Epithelial cell of proximal tubule (primary cell): ENCODE results near the gene CLEC4C. TPM values are rescaled to one million over a fixed set of nuclear protein-coding genes. Genes with fewer than 3 reads are reported as not detected.
"Not testable (repeated sequence)": the region's sequence is repeated elsewhere in the genome, so short reads cannot be mapped to it uniquely, and the experiment has no call there.

Experiments
- DNase-seq: peaks from one replicate; pipeline ENCODE4 v3.0.0-alpha.2; 2011; ENCODE audit warnings: low read depth
- H3K4me3 ChIP-seq: 2 replicates; pipeline ENCODE4 v1.5.1; 2011; ENCODE audit warnings: low read depth, mild to moderate bottlenecking, low read length
- CTCF ChIP-seq: conservative IDR thresholded peaks from 2 replicates; pipeline ENCODE4 v1.5.1; 2012; ENCODE audit warnings: low read depth, mild to moderate bottlenecking, low read length
- total RNA-seq: library from RNA; depleted of rRNA; stranded (reverse); fragments of >200 nt; gene quantifications from 2 replicates; pipeline ENCODE4 v1.2.3, GENCODE V29; 2015

CLEC4C gene, protein sequence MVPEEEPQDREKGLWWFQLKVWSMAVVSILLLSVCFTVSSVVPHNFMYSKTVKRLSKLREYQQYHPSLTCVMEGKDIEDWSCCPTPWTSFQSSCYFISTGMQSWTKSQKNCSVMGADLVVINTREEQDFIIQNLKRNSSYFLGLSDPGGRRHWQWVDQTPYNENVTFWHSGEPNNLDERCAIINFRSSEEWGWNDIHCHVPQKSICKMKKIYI
- not detected in 2 replicates for total RNA-seq

- TF ChIP-seq CTCF, result no peak
- H3K4me3 ChIP-seq, result no peak within 1 kb of the TSS
- no peak for DNase-seq
These were observed at the start of gene CLEC4C for GRCh38 chr12:7747246-7747645. TSS of gene CLEC4C (minus strand) at chr12:7747375. CDS start at chr12:7747348, 27 bp downstream.

DNA sequence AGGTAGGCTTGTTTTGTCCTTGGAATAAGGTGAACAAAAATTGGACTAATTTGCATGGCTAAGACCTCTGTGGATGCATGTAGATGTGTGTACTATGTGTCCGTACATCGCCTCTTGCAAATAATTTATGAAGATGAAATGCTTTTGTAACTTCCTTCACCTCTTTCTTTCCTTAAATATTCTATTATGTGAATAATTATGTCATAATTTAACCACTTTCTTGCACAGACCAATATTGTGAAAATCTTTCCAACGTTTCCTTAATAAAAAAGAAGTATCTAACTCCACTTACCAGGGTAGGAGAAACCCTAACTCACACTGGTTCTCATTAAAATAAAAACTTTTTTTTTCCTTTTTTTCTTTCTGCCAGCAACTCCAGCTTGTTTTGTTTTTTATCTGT, 46.0 kb upstream of the CLEC4C start:
- no peak for DNase-seq
- no peak overlapping the region for H3K4me3 ChIP-seq
- no peak for TF ChIP-seq CTCF

DNA sequence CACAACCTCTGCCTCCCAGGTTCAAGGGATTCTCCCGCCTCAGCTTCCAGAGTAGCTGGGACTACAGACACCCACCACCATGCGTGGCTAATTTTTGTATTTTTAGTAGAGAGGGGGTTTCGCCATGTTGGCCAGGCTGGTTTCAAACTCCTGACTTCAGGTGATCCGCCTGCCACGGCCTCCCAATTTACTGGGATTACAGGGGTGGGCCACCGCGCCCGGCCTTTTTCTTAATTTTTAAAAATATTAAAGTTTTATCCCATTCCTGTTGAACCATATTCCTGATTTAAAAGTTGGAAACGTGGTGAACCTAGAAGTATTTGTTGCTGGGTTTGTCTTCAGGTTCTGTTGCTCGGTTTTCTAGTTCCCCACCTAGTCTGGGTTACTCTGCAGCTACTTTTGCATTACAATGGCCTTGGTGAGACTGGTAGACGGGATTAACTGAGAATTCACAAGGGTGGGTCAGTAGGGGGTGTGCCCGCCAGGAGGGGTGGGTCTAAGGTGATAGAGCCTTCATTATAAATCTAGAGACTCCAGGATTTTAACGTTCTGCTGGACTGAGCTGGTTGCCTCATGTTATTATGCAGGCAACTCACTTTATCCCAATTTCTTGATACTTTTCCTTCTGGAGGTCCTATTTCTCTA, 41.8 kb upstream of the CLEC4C start, which contains the start of gene NANOG:
Gene NANOG (plus strand): TSS at position 519 of the 645 bp plus-strand sequence. CDS start 213 bp downstream, outside the sequence.
- H3K4me3 ChIP-seq, result not testable (repeated sequence)

GRCh38 chr12:7788294-7788660, 41.1 kb upstream of the CLEC4C start:
- H3K4me3 ChIP-seq, result no peak overlapping the region
- DNase-seq, result no peak
- TF ChIP-seq CTCF, result no peak

More for the DNA sequence above, 41.8 kb upstream of the CLEC4C start, which contains the start of gene NANOG:
- not testable (repeated sequence) for DNase-seq

DNA sequence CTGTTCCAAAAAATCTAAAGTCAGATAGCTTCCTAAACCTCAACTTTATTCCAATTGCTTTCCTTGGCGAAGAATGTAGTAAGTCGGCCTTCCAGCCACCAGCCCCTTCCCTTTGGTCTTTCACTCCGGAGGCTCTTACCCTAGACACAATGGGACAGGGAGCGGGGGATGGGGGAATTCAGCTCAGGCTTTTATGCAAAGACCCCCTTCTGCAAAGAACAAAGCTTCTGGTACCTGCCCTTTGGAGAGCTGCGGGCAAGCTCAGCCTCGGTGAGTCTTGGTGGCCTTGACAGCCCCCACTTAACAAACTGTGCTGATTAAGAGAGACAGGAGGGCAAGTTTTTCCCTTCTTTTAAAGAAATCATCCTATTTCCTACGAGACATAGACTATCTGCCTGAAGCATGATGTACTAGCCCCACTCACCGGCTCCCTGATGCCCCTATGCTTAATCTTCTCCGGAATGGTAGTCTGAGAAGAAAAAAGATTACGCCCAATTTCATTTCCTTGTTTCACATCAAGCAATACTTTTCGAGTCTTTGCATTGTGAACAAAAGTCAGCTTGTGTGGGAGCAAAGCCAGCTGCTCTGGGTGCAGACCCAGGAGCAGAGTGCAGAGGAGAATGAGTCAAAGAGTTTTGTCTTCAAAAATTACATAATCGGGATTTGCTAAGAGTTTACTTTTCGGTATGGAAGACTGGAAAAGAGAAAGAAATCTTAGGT, 40.6 kb upstream of the CLEC4C start:
- DNase-seq, result no peak

GRCh38 chr12:7784701-7785100, 37.5 kb upstream of the CLEC4C start:
- H3K4me3 ChIP-seq, result no peak overlapping the region
- no peak for DNase-seq
- no peak for TF ChIP-seq CTCF

More for the DNA sequence above, 40.6 kb upstream of the CLEC4C start:
- H3K4me3 ChIP-seq, result no peak overlapping the region
- no peak for TF ChIP-seq CTCF

GRCh38 chr12:7783433-7783832, 36.3 kb upstream of the CLEC4C start:
- not testable (repeated sequence) for H3K4me3 ChIP-seq, DNase-seq
